ENCODE results near the gene UBL4A. TPM values are rescaled to one million over a fixed set of nuclear protein-coding genes. Genes with fewer than 3 reads are reported as not detected.

UBL4A gene
- polyA plus RNA-seq, 1 experiment: 33.3 TPM

DNA sequence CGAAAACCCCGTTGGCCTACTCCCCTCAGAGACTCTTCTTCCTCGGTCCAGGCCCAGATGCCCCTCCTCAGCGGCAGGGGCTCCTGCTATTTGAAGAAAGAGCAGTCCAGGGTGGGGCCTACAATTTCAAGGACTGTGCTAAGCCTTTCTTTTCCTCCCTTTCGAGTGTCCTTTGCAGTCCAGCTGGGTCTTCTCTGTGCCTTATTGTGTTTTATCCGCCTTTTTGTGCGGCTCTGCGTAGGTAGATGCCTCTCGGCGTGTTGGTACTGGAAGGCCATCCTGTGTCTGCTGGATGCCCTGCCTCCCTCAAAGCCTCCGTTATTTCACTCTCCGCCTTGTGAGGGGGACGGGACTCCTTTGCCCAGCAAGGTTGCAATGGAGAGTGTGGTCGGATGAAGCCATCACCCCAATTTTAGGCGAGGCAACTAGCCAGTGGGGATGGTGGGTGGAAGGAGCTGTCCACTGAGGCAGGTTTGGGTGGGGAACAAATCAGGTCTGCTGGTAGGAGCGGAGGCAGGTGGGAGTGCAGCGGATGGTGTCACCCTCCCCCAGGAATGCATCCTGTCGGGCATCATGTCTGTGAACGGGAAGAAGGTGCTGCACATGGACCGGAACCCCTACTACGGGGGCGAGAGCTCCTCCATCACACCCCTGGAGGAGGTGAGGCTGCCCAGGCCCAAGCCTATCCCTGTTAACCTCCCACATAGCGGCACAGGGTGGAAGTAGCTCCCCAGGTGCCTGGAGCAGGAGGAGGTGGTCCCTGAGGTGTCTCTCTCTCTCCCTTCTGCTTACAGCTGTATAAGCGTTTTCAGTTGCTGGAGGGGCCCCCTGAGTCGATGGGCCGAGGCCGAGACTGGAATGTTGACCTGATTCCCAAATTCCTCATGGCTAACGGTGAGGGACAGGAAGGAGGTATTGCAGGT is 48.2 kb downstream of the UBL4A start:
- H3K36me3 ChIP-seq (ENCODE audit: control insufficient read depth, insufficient read depth, low read length): peaks cover 22% of the 10 kb centered on the region
- POLR2A ChIA-PET: no interaction called here
- CTCF ChIA-PET: no interaction called here

GRCh38 chrX:154436983-154437752 is 49.2 kb downstream of the UBL4A start, which contains the start of gene GDI1:
GDI1 (plus strand) TSS chrX:154437154; CDS start chrX:154437255, 101 bp downstream.
- CTCF ChIA-PET: no interaction called here
- H3K27me3 ChIP-seq (ENCODE audit: control insufficient read depth, insufficient read depth, low read length): no peaks in the 10 kb centered on the region
- peaks cover 19% of the 10 kb centered on the region for H3K36me3 ChIP-seq (ENCODE audit: control insufficient read depth, insufficient read depth, low read length)
- no peak for DNase-seq (ENCODE audit: low read depth)
- peak within 1 kb of the TSS; percentile 76 for H3K4me3 ChIP-seq (ENCODE audit: low read depth, low read length)
- POLR2A ChIA-PET: no interaction called here
- TF ChIP-seq CTCF (IDR thresholded peaks at IDR 0.05; ENCODE audit: insufficient read depth, low read depth, low read length): no peak

More for the DNA sequence above, 48.2 kb downstream of the UBL4A start:
- Histone ChIP-seq H3K4me3 (ENCODE audit: low read depth, low read length) (peak overlapping the region; percentile 76), H3K27me3 (ENCODE audit: control insufficient read depth, insufficient read depth, low read length) (no peaks in the 10 kb centered on the region)
- DNase-seq (ENCODE audit: low read depth): no peak
- TF ChIP-seq CTCF (IDR thresholded peaks at IDR 0.05; ENCODE audit: insufficient read depth, low read depth, low read length): no peak

DNA sequence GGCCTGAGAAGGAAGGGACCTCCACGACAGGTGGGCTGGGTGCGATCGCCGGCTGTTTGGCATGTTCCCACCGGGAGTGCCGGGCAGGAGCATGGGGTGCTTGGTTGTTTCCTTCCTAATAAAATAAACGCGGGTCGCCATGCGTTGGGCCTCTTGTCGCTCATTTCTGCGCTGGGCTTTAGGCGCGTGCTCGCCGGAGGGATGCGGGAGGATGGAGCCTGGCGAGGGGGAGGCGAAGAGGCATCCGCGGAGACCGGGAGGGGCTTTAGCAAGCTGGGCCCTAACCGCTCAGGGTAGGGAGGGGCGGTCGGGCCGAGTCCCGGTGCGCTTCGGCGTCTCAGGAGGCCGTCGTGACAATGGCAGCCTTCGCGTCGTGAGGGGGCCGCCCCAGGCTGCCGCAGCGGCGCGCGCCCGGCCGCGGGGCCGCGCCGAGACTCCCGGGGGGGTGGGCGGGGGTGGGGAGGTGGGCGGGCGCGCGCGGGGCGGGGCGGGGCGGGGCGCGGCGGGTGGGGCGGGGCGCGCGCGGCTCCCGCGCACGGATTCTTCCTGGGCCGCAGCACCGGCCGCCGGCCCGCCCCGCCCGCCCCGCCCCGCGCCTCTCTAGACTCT is 49.9 kb downstream of the UBL4A start:
- POLR2A ChIA-PET: no interaction called here
- H3K36me3 ChIP-seq (ENCODE audit: control insufficient read depth, insufficient read depth, low read length): peaks cover 18% of the 10 kb centered on the region

DNA sequence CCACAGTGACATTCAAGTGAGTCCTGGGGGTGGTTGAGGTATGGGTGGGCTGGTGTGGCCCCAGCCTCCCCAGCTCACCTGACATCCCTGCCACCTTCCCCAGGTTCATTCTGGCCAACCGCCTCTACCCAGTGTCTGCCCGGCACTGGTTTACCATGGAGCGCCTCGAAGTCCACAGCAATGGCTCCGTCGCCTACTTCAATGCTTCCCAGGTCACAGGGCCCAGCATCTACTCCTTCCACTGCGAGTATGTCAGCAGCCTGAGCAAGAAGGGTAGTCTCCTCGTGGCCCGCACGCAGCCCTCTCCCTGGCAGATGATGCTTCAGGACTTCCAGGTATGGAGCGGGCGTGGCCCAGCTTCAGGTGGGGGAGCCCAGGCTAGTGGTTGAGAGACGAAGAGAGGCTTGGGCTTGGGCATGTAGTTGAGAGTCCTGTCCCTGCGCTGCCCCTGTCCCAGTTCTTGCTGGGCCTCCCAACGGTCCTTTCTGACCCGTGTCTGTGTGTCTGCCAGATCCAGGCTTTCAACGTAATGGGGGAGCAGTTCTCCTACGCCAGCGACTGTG is 51.2 kb downstream of the UBL4A start:
- TF ChIP-seq CTCF (IDR thresholded peaks at IDR 0.05; ENCODE audit: insufficient read depth, low read depth, low read length): no peak
- H3K4me3 ChIP-seq (ENCODE audit: low read depth, low read length): no peak overlapping the region
- peaks cover 16% of the 10 kb centered on the region for H3K36me3 ChIP-seq (ENCODE audit: control insufficient read depth, insufficient read depth, low read length)
- POLR2A ChIA-PET: no interaction called here
- DNase-seq (ENCODE audit: low read depth): no peak
- H3K27me3 ChIP-seq (ENCODE audit: control insufficient read depth, insufficient read depth, low read length): no peaks in the 10 kb centered on the region
- CTCF ChIA-PET: no interaction called here

More for the DNA sequence above, 49.9 kb downstream of the UBL4A start:
- CTCF ChIA-PET: no interaction called here
- DNase-seq (ENCODE audit: low read depth): no peak
- Histone ChIP-seq H3K4me3 (ENCODE audit: low read depth, low read length) (peak overlapping the region; percentile 76), H3K27me3 (ENCODE audit: control insufficient read depth, insufficient read depth, low read length) (no peaks in the 10 kb centered on the region)
- TF ChIP-seq CTCF (IDR thresholded peaks at IDR 0.05; ENCODE audit: insufficient read depth, low read depth, low read length): no peak

All from BJ (cell line).